NCI-H2029 treated with DMSO at 0.1 percent for 48 hours (cell line): ENCODE data around the gene KDM2B.

Source experiments
- DNase-seq: peaks from one replicate; lab custom pipeline; 2025; lab: John Stamatoyannopoulos, UW

KDM2B gene

GRCh38 chr12:121529184-121529583 lies 51.6 kb downstream of the KDM2B start:
- DNase-seq, result no peak

GRCh38 chr12:121525411-121525810 lies 55.4 kb downstream of the KDM2B start:
- no peak for DNase-seq

- no peak for DNase-seq
Measured at GRCh38 chr12:121524196-121524916, 56.5 kb downstream of the KDM2B start.

- no peak for DNase-seq
Measured at GRCh38 chr12:121523741-121524140, 57.1 kb downstream of the KDM2B start.

GRCh38 chr12:121522971-121523370 lies 57.9 kb downstream of the KDM2B start:
- DNase-seq, result no peak

GRCh38 chr12:121520586-121521086 lies 60.2 kb downstream of the KDM2B start:
- no peak for DNase-seq

GRCh38 chr12:121520119-121520518 lies 60.7 kb downstream of the KDM2B start:
- no peak for DNase-seq

GRCh38 chr12:121519227-121519626 lies 61.6 kb downstream of the KDM2B start:
- no peak for DNase-seq

- DNase-seq, result no peak
Measured at GRCh38 chr12:121518656-121519055, 62.2 kb downstream of the KDM2B start.

- DNase-seq, result no peak
Measured at GRCh38 chr12:121516437-121517011, 64.3 kb downstream of the KDM2B start.

GRCh38 chr12:121515615-121516014 lies 65.2 kb downstream of the KDM2B start:
- DNase-seq, result no peak

GRCh38 chr12:121514184-121514742 lies 66.6 kb downstream of the KDM2B start:
- no peak for DNase-seq

- peak; percentile 27 for DNase-seq
Measured at GRCh38 chr12:121513464-121514183, 67.2 kb downstream of the KDM2B start.

- DNase-seq, result no peak
Measured at GRCh38 chr12:121512561-121512960, 68.3 kb downstream of the KDM2B start.

GRCh38 chr12:121511916-121512315 lies 68.9 kb downstream of the KDM2B start:
- DNase-seq, result no peak

GRCh38 chr12:121509339-121509738 lies 71.5 kb downstream of the KDM2B start:
- DNase-seq, result no peak

- no peak for DNase-seq
Measured at GRCh38 chr12:121508533-121508932, 72.3 kb downstream of the KDM2B start.

- no peak for DNase-seq
Measured at GRCh38 chr12:121507984-121508383, 72.8 kb downstream of the KDM2B start.

GRCh38 chr12:121507245-121507644 lies 73.6 kb downstream of the KDM2B start:
- DNase-seq, result no peak

- DNase-seq, result no peak
Measured at GRCh38 chr12:121505513-121505912, 75.3 kb downstream of the KDM2B start.

GRCh38 chr12:121504505-121504904 lies 76.3 kb downstream of the KDM2B start:
- DNase-seq, result no peak

- DNase-seq, result no peak
Measured at GRCh38 chr12:121503395-121503794, 77.4 kb downstream of the KDM2B start.

GRCh38 chr12:121501946-121502345 lies 78.9 kb downstream of the KDM2B start:
- DNase-seq, result no peak
